HG02981 (cell line): ENCODE results near the gene TNNT3.
"Not testable (repeated sequence)": the region's sequence is repeated elsewhere in the genome, so short reads cannot be mapped to it uniquely, and the experiment has no call there.

Experiments
- ATAC-seq: cut with Tn5 transposase; IDR thresholded peaks from one replicate; pipeline ENCODE4 v1.9.1; 2021; ENCODE audit warnings: mild to moderate bottlenecking, moderate library complexity; ENCODE audit not compliant: unreplicated experiment

The TNNT3 gene

DNA sequence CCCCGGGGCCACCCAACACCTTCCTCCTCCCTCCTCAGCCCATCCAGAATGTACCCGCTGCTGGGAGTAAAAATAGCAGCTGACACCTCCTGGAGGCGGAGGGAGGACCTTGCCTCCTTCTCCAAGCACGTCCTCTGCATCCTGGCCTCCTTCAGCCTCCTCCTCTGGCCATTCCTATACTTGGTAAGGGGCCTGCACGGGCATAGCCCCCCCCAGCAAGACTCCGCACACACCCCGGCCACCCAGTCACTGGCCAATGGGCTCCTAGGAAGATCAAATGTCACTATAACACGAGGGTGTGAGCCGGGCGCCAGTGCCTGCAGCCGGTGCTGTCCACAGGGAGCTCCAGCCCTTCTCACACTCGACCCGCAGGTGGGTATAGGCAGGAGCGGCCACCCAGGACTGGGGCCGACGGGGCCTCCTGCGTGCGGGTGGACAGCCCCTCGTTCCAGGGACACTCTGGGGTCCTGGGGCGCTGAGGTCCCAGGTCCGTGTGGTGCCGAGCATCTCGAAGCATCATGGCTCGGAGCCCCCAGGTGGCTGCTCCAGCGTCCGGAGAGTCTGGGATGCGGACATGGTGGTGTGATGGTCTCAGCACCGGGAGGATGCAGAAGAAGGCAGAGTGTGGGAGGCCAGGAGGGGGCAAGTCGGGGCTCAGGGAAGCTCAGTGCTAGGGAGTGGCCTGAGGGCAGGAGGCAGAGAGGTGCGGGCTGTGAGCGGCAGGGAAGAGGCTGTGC lies at the start of gene TNNT3:
TNNT3 (plus strand) TSS at position 313 of the 737 bp plus-strand sequence. CDS start 3,172 bp downstream, outside the sequence.
- no peak for ATAC-seq

GRCh38 chr11:1870326-1870696 lies 49.2 kb upstream of the TNNT3 start:
- no peak for ATAC-seq

- ATAC-seq, result no peak
These were observed 48.6 kb upstream of the TNNT3 start for GRCh38 chr11:1870721-1871466.

DNA sequence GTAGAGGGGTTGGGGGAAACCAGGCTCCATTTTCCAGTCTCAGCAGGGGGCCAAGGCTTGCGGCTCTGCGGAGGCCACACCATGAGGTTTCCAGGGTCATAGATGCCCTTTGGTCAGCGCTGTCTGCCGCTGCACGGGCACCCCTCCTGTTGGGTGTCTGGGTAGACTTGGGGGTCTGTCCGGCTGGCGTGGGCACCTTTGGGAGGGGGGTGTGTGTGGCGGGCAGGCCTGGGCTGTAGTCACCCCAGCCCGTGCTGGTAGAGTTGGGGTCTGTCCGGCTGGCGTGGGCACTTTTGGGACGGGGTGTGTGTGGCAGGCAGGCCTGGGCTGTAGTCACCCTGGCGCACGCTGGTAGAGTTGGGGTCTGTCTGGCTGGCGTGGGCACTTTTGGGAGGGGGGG lies 48.0 kb upstream of the TNNT3 start:
- ATAC-seq, result no peak

DNA sequence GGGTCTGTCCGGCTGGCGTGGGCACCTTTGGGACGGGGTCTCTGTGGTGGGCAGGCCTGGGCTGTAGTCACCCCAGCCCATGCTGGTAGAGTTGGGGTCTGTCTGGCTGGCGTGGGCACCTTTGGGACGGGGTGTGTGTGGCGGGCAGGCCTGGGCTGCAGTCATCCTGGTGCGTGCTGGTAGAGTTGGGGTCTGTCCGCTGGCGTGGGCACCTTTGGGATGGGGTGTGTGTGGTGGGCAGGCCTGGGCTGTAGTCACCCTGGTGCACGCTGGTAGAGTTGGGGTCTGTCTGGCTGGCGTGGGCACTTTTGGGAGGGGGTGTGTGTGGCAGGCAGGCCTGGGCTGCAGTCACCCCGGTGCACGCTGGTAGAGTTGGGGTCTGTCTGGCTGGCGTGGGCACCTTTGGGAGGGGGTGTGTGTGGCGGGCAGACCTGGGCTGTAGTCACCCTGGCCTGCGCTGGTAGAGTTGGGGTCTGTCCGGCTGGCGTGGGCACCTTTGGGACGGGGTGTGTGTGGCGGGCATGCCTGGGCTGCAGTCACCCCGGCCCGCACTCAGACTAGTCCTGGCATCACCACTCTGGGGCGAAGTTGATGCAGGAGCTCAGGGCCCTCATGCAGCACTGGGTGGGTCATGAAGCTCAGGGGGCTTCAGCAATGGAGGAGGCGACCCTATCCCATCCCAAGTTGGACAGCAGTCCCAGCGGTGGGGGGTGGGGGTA lies 47.1 kb upstream of the TNNT3 start:
- no peak for ATAC-seq

GRCh38 chr11:1873048-1873812 lies 46.3 kb upstream of the TNNT3 start:
- no peak for ATAC-seq

- not testable (repeated sequence) for ATAC-seq
These were observed 45.7 kb upstream of the TNNT3 start for GRCh38 chr11:1873813-1874150.

GRCh38 chr11:1874441-1875092 lies 44.9 kb upstream of the TNNT3 start:
- ATAC-seq, result not testable (repeated sequence)

- no peak for ATAC-seq
These were observed 44.2 kb upstream of the TNNT3 start for GRCh38 chr11:1875093-1875850.

GRCh38 chr11:1875851-1876301 lies 43.6 kb upstream of the TNNT3 start:
- not testable (repeated sequence) for ATAC-seq

GRCh38 chr11:1876361-1877063 lies 43.0 kb upstream of the TNNT3 start:
- no peak for ATAC-seq

- ATAC-seq, result no peak
These were observed 42.0 kb upstream of the TNNT3 start for GRCh38 chr11:1877211-1878136.

- ATAC-seq, result no peak
These were observed 41.1 kb upstream of the TNNT3 start for GRCh38 chr11:1878137-1879031.

DNA sequence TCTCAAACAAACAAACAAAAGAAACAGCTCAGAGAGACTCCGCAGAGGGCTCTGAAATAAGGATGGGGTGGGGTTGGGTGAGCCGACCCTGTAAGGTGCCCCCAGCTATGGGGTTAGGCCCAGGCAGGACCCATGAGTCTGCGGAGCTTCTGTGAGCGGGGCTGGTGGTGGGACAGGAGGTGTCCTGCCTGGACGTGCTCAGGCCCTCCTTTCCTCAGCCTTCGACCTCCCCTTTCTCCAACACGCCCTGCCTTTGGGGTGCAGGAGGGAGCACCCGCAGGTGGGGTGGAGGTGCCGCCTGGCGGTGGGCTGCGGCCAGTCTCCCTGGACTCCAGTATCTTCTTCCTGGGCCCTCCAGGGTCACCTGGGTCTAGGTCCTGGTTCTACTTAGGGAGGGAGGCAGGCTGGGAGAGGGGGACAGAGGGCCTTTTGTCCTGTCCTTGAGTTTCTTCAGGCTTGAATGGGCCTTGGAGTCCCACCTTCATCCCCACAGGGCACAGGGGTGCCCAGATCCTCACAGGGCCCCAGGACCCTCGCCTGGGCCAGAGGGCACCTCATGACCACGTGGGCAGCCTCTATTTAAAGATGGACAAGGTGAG lies 40.1 kb upstream of the TNNT3 start:
- no peak for ATAC-seq

DNA sequence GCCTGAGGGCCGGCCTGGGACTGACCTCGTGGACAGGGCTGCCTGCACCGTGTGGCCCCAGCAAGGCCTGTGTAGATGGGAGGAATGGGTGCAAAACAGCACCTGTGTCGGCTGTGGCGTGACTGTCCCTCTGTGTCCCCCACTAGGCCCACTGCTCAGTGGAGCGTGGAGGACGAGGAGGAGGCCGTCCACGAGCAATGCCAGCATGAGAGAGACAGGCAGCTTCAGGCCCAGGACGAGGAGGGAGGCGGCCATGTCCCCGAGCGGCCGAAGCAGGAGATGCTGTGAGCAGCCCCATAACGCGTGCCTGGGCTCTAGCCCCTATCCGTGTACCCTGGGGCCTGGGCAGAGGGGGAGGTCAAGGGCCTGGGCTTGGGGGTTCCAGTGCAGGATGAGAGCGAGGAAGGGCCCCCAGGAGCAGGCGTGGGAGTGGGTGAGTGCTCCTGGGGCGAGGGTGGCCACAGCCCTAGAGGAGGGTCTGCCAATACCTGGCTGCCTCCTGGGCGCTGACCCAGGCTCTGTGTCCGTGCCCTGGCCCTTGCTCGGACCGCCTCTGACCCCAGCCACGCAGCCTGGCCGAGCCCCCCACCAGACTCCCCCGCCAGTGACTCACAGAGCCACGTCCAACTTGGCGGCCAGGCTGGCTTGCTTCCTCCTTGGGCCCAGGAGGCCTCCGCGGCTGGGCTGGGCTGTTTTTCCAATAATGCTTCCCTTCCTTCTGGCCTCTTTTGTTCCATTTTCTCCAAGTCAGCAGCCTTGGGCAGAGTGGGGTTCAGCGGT lies 39.4 kb upstream of the TNNT3 start:
- ATAC-seq, result no peak
